HG03064 (cell line): ENCODE data around the gene VEGFA.

ENCODE experiments used
- ATAC-seq: cut with Tn5 transposase; IDR thresholded peaks from one replicate; pipeline ENCODE4 v1.9.1; 2021; ENCODE audit warnings: low read depth; ENCODE audit not compliant: unreplicated experiment

VEGFA gene

DNA sequence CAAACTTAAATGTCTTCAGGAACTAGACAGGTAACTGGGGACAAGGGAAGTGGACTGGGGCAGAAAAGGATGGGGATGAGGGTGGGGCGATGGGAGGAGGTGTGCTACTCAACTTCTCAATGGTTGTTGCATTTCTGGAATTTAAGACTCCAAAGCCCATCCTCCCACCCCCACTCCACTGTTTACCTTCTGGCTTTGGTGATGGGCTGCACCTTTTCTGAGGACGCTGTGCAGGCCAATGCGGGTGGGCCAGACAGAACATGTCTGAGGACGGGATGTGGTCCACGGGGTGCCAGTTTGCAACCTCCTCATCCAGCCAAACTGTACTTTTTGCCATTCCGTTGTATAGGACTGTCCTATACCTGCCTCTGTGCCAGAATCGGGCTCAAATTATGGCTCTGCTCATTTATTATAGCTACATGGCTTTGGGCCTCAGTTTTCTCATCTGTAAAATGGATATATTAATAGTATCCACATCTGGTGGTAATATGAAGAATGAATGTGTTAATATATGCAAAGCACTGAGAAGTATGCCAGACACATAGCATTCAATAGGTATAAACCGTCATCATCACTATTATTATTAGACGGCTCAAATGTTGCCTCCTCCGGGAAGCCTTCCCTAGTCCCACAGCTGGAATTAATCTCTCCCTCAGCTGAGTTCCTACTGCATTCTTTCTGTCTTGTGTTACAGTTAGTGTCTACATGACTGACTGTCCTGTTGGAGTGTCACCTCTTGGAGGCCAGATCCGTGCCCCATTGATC is 31.0 kb upstream of the VEGFA start:
- ATAC-seq, result no peak

DNA sequence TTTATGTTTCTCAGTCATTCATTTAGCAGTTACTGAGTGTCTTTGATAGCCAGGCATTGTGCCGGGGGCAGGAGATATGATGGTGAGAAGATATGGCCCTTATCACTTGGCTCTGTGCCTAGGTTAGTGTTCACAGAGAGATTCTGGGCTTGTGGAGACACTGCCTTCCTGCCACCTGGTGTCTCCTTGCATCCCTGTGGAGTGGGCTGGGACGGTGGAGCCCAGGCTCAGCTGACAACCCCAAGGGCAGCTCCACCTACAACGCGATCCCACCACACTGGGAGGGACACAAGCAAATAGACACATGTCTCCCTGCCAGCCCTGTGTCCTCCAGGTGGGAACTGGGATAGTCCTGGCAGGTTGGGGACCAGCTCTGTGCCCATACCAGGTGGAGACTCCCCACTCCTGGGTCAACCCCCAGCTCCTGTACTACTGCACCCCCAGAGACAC is 30.3 kb upstream of the VEGFA start:
- no peak for ATAC-seq

DNA sequence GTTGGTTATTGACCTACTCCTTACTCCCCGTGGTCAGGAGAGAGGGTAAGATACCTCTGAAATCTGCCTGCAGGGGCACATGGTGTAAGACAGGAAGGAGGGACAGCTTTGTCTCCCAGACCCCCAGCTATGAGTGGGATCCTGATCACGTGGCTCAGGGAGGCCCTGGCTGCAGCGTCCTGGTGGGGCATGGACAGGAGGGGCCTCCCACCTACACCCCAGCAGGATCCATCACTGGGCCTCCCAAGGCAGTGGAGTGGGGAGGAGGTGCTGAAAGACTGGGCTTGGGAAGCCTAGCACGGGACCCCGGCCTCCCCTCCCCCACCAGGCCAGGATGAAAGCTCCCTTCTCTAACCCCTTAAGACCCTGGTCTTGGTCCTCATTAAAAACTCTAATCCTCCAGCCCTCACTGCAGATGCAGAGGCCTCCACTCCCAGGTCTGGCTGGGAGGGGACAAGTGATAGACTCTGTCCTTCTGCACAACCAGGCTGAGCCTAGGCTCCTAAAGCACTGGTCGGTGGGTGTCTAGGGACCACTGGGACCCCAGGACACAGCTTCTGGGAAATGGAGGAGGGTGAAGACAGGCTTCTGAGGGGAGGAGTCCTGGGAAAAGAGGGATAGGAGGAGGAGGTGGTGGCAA is 29.6 kb upstream of the VEGFA start:
- ATAC-seq, result no peak

DNA sequence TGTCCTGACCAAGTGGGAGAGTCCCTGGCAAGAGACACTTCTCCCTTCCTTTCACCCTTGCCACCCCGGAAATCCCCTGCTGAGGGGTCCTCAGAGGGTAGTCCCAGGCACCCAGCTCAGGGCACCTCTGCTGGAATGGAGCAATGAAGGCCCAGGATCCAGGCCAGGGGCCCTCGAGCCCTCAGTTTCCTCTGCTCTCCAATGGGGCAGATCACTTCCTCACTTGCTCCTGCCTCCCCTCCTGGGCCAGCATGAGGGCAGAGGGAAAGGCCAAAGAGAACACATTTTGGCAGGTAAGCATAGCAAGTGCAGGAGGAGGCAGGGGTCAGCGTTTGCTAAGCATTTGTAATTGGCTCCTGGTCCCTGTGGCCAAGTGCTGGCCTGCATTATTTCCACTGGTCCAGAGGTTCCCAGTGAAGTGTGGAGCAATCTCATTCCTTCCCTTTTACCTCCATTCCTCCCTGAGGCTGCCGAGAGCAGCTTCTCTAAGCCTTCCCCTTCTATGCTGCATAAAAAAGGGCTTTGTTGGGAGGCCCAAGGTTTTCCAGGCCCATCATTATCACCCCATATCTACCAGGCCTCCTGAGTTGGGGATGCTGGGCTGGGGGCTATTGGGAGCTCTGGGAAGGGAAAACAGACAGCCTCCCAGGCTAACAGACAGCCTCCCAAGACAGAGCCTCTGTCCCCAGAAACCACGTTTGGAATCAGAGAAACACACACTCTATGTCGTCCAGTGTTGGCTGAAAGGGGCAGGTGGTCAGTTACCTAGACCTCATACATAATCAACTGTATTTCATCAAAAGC is 28.8 kb upstream of the VEGFA start:
- ATAC-seq, result no peak

DNA sequence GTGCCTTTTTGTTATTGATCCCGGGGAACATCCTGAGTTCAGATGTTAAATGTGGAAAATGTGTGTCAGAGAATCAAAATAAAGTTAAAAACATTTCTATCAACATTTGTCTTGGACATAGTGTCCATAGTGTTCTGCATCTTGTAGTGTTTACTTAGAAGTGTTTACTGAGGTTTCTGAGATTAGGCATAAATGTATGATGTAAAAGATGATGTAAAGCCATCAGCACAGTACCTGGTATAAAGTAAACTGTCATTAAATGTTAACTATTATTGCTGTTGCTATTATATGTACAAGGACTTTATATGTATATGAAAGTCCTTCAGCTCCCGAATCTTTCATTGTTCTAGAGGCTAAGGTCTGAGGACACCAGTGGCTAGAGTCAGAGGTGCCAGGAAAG is 28.2 kb upstream of the VEGFA start:
- ATAC-seq, result no peak

GRCh38 chr6:43742285-43742684 is 27.7 kb upstream of the VEGFA start:
- no peak for ATAC-seq

DNA sequence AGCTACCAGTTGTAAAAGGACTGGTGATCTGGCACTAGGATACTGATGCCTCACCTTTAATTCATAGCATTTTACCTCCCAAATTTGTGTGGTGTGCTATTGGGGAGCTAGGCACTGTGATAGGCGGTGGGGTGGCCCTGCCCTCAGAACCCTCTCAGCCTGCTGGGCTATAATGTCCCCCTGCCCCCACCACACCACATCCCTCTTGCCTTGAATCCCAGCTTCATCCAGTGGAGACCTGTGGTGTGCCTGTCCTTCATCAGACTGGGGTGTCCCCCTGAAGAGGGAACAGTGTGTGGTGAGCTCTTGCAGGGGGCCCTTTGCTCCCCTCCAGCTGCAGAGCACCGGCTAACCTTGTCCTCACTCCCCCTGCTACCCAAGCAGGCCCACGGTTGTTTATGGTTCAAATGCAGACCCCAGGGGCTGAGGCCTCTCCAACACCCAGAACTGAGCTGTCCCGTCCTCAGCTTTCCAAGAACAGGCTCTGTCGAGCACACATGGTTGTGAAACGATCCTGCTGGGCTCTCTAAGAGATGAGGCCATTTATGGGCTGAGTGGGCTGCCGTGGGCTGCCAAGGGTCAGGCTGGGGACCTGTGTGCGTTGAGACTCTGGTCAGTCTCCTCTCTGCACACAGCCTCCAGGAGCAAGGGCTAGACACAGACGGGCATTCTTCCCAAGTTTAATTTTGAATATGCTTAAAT is 26.9 kb upstream of the VEGFA start:
- ATAC-seq, result no peak

DNA sequence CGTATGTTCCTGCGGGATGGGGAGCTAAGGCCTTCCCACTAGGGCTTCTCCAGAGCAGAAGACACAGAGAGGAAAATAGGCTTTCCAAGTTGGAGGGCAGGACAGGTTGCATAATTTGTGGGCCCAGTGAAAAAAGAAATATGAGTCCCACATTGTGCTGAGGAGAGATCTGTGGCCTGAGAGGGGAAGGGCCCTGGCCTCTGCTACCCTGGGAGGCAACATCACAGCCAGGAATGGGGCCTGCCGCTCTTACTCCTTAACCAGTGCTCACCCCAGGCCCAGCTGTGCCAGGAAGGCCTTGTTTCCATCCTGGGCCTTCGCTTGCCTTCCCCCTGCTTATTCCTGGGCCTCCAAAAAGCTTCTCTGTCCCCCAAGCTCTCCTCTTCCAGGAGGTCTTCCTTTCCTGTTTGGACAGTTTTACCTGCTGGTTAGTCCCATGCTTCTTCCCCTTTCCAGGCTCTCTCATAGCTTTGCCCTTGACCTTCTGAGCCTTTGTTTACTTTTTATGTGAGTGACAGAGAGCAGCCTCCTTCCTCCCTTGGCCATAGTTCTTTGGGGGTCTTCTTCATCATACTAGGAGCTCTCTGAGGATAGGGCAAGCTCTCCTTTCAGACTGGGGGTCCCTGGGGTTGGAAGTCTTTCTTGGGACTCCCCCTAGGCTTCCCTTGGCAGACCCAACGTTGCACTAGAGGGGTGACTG is 26.2 kb upstream of the VEGFA start:
- no peak for ATAC-seq

GRCh38 chr6:43744491-43744890 is 25.5 kb upstream of the VEGFA start:
- ATAC-seq, result no peak

DNA sequence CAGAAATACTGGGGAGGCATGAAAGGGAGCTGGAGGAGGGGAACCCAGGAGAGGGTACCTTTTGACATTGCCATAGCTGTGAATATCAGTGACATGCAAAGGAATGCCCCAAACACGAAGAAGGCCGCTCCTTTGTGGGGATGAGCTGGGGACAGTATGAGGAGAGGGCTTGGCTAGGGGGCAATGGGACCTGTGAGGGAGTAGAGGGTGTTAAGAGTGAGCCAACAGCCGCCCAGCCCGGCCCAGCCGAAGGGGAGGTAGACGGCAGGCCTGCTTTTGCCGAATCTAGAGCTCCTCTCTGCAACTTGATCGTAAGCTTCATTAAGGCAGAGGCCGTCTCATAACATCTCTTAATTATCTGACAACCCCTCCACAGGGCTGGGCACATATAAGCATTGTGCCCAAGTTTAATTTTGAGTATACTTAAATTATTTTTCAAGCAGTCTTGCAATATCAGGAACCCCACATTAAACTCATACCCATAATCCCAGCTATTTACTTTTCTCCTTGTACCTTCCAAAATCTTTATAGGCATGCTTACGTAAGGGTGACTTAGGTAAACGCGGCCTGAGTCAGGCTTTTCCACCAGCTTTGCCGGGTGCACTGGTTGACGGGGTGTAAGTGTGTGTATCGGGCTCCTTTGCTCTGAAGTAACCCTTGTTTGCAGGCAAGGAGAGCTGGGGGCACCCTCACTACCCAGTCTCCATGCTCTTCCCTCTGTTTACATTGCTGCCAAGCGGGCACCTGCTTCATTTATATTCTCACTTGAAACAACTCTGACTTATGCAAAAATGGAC is 24.9 kb upstream of the VEGFA start:
- no peak for ATAC-seq

DNA sequence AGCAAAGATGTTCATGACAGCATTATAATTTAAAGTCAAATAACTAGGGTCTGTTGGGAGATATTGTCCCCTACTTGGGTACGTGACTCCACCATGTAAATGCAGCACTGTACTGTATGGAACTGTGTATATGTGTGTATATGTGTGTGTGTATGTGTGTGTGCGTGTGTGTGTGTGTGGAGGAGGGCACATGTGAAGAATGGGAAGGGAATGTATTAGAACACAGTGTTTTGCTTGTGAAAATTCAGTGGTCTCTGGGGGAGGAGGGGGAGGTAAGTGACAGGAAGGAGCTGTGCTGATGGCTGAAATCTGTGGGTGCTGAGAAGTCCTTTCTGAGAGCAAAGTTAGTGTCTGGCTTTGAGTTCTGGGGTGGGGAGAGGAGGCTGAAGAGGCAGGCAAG is 23.9 kb upstream of the VEGFA start:
- no peak for ATAC-seq

GRCh38 chr6:43746613-43747102 is 23.4 kb upstream of the VEGFA start:
- ATAC-seq, result no peak

GRCh38 chr6:43747784-43748183 is 22.2 kb upstream of the VEGFA start:
- no peak for ATAC-seq

DNA sequence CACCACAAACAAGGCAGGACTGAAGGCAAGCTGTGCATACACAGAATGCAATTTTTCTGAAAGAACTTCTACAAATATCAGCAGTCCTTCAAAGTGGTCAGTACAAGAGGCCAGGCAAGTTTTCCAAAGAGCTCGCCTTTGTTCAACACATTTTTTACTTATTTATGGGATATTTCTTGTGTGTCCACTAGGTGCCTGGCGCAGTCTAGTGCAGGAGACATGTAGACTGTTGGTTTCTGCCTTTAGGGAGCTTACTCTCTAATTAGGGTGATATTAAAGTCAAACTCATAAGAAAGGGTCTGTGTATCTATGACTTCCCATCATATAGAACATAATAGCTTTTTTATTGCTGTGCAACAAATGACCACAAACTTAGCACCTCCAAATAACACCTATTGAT is 21.2 kb upstream of the VEGFA start:
- ATAC-seq, result no peak

GRCh38 chr6:43749461-43749860 is 20.6 kb upstream of the VEGFA start:
- no peak for ATAC-seq

DNA sequence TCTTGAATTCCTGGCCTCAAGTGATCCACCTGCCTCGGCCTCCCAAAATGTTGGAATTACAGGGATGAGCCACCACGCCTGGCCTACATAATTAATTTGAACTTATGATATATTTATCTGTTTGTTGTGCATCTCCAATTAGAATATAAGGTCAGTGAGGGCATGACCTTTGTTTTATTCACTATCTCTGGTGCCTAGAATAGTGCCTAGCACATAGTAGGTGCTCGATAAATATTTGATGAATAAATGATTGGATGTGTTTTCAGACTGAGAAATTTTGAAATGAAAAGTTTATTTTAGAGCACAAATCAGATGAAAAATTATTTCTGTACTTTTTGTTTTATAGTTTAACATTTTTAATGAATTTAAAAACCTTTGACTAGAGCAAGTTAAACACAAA is 19.4 kb upstream of the VEGFA start:
- ATAC-seq, result no peak

GRCh38 chr6:43753570-43754183 is 16.3 kb upstream of the VEGFA start:
- no peak for ATAC-seq

GRCh38 chr6:43757966-43758616 is 11.9 kb upstream of the VEGFA start:
- no peak for ATAC-seq
